GM10847 (cell line): ENCODE data around the gene ZC2HC1C.
A peak's percentile ranks its signal among the peaks of the same experiment; 100 is the strongest.

Experiments used
- POLR2A ChIP-seq: IDR thresholded peaks from 2 replicates; pipeline ENCODE4 v1.6.1; 2011; ENCODE audit not compliant: insufficient read length; ENCODE audit errors: extremely low read depth

ZC2HC1C gene

GRCh38 chr14:75049136-75049535 is 20.3 kb upstream of the ZC2HC1C start:
- no peak for TF ChIP-seq POLR2A

- no peak for TF ChIP-seq POLR2A
These were observed 19.7 kb upstream of the ZC2HC1C start for GRCh38 chr14:75049731-75050201.

- peak; percentile 53 for TF ChIP-seq POLR2A
These were observed 18.4 kb upstream of the ZC2HC1C start, which contains the start of gene MLH3 for GRCh38 chr14:75050852-75051555. MLH3 (minus strand) TSS chr14:75051467; CDS start chr14:75049655, 1,812 bp downstream.

GRCh38 chr14:75051556-75051899 is 17.9 kb upstream of the ZC2HC1C start:
- TF ChIP-seq POLR2A, result no peak

GRCh38 chr14:75053396-75054291 is 15.8 kb upstream of the ZC2HC1C start:
- no peak for TF ChIP-seq POLR2A

- no peak for TF ChIP-seq POLR2A
These were observed 15.0 kb upstream of the ZC2HC1C start for GRCh38 chr14:75054421-75054820.

- no peak for TF ChIP-seq POLR2A
These were observed 9.8 kb upstream of the ZC2HC1C start for GRCh38 chr14:75059642-75060041.

GRCh38 chr14:75060420-75060819 is 9.0 kb upstream of the ZC2HC1C start:
- no peak for TF ChIP-seq POLR2A

GRCh38 chr14:75063013-75063412 is 6.4 kb upstream of the ZC2HC1C start:
- TF ChIP-seq POLR2A, result no peak

- peak; percentile 48 for TF ChIP-seq POLR2A
These were observed 5.8 kb upstream of the ZC2HC1C start, which contains the start of gene ACYP1 for GRCh38 chr14:75063491-75064204. ACYP1 (minus strand) TSS chr14:75064024; CDS start chr14:75063553, 471 bp downstream.

GRCh38 chr14:75064205-75064567 is 5.3 kb upstream of the ZC2HC1C start:
- no peak for TF ChIP-seq POLR2A

- no peak for TF ChIP-seq POLR2A
These were observed 2.8 kb upstream of the ZC2HC1C start for GRCh38 chr14:75066691-75067090.

GRCh38 chr14:75067212-75067611 is 2.2 kb upstream of the ZC2HC1C start:
- no peak for TF ChIP-seq POLR2A

GRCh38 chr14:75068294-75069120 is 934 bp upstream of the ZC2HC1C start:
- no peak for TF ChIP-seq POLR2A

- TF ChIP-seq POLR2A, result no peak
These were observed 337 bp downstream of the ZC2HC1C start for GRCh38 chr14:75069811-75070145.
